ENCODE results near the gene EPHA8.

The EPHA8 gene

DNA sequence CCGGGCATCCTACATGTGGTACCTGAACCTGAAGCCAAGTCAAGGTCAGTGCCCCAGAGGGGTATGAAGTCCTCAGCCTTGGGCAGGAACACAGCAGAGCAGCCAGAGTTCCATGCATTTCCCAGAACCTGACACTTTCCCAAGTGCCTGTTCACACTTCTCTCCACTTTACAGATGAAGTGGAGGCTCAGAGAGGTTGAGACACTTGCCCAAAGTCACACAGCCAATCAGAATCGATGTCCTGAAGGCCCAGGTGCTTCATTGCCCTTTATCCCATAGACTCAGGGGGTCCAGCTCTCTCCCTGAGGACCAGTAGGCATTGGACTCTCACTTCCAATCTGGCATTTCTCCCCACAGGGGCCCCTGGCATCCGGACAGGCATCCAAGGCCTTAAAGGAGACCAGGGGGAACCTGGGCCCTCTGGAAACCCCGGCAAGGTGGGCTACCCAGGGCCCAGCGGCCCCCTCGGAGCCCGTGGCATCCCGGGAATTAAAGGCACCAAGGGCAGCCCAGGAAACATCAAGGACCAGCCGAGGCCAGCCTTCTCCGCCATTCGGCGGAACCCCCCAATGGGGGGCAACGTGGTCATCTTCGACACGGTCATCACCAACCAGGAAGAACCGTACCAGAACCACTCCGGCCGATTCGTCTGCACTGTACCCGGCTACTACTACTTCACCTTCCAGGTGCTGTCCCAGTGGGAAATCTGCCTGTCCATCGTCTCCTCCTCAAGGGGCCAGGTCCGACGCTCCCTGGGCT is 75.4 kb downstream of the EPHA8 start:
- H3K4me3 ChIP-seq (ENCODE audit: low read depth, low read length), result no peak overlapping the region
- no peak for DNase-seq (ENCODE audit: low read depth)
- no peak for TF ChIP-seq POLR2A (IDR thresholded peaks at IDR 0.05; ENCODE audit: extremely low read depth, insufficient read length)
- TF ChIP-seq MYC (IDR thresholded peaks at IDR 0.05; ENCODE audit: low read depth, low read length), result no peak
- TF ChIP-seq, protein P1, sequence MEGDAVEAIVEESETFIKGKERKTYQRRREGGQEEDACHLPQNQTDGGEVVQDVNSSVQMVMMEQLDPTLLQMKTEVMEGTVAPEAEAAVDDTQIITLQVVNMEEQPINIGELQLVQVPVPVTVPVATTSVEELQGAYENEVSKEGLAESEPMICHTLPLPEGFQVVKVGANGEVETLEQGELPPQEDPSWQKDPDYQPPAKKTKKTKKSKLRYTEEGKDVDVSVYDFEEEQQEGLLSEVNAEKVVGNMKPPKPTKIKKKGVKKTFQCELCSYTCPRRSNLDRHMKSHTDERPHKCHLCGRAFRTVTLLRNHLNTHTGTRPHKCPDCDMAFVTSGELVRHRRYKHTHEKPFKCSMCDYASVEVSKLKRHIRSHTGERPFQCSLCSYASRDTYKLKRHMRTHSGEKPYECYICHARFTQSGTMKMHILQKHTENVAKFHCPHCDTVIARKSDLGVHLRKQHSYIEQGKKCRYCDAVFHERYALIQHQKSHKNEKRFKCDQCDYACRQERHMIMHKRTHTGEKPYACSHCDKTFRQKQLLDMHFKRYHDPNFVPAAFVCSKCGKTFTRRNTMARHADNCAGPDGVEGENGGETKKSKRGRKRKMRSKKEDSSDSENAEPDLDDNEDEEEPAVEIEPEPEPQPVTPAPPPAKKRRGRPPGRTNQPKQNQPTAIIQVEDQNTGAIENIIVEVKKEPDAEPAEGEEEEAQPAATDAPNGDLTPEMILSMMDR (IDR thresholded peaks at IDR 0.05; ENCODE audit: low read depth, low read length), result no peak
- TF ChIP-seq, protein P2, sequence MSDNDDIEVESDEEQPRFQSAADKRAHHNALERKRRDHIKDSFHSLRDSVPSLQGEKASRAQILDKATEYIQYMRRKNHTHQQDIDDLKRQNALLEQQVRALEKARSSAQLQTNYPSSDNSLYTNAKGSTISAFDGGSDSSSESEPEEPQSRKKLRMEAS (IDR thresholded peaks at IDR 0.05; ENCODE audit: low read depth, low read length), result no peak

DNA sequence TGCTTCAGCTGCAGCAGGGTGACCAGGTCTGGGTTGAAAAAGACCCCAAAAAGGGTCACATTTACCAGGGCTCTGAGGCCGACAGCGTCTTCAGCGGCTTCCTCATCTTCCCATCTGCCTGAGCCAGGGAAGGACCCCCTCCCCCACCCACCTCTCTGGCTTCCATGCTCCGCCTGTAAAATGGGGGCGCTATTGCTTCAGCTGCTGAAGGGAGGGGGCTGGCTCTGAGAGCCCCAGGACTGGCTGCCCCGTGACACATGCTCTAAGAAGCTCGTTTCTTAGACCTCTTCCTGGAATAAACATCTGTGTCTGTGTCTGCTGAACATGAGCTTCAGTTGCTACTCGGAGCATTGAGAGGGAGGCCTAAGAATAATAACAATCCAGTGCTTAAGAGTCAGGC is 76.0 kb downstream of the EPHA8 start:
- no peak overlapping the region for H3K4me3 ChIP-seq (ENCODE audit: low read depth, low read length)
- DNase-seq (ENCODE audit: low read depth), result peak; percentile 53
- TF ChIP-seq MYC (IDR thresholded peaks at IDR 0.05; ENCODE audit: low read depth, low read length) (no peak), POLR2A (IDR thresholded peaks at IDR 0.05; ENCODE audit: extremely low read depth, insufficient read length) (no peak)
- TF ChIP-seq, protein P1 (IDR thresholded peaks at IDR 0.05; ENCODE audit: low read depth, low read length), result no peak
- TF ChIP-seq, protein P2 (IDR thresholded peaks at IDR 0.05; ENCODE audit: low read depth, low read length), result no peak

DNA sequence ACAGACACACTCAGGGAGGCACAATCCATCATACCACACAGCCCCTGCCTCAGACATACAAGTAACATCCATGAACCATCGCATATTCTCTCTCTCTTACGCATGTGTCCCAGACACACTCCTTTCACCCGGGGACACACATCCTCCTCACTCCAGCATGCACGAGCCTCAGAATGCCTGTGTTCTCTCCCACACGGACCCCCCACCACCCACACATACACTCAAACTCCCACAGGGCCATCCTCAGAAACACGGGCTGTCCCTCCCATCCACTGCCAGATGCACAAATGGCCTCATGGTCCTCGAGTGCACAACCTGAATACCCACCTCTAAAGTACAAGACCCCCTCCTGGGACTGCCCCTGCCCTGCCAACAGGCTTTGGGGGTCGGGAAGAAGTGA is 78.0 kb downstream of the EPHA8 start:
- TF ChIP-seq POLR2A (IDR thresholded peaks at IDR 0.05; ENCODE audit: extremely low read depth, insufficient read length) (no peak), MYC (IDR thresholded peaks at IDR 0.05; ENCODE audit: low read depth, low read length) (no peak)
- TF ChIP-seq, protein P2 (IDR thresholded peaks at IDR 0.05; ENCODE audit: low read depth, low read length), result no peak
- TF ChIP-seq, protein P1 (IDR thresholded peaks at IDR 0.05; ENCODE audit: low read depth, low read length), result no peak
- no peak for DNase-seq (ENCODE audit: low read depth)
- H3K4me3 ChIP-seq (ENCODE audit: low read depth, low read length), result no peak overlapping the region

DNA sequence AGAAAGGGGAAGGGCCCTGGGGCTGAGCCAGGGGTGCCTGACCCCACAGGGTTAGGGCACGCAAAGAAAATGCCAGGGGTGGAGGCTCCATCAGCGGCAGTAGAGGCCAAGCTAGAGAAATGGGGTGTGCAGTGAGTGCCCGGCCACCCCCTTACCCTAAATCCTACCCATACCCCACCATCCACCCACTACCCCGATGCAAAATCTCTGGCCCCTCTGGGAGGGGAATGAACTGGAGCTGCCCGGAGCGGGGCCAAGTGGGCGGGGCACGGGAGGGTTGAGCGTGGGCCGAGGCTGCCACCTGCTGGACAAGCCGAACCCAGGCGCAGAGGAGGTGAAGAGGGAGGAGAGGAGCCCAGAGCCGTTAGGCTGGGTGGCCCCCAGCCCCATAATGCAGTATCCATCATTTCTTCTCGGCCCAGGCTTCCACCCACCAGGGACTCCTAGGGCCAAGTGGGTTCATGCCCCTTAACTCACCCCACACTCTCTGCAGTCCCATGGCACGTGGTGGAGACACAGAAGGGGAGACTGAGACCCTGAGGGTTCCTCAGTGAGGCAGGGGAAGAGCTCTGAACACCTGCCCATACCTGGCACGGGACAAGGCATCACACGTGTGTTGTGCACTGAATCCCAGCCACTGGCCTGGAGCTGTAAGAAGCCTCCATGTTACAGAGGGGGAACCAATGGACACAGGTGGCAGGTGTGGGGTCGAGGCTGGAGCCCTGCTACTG is 78.8 kb downstream of the EPHA8 start:
- TF ChIP-seq, protein P1 (IDR thresholded peaks at IDR 0.05; ENCODE audit: low read depth, low read length), result peak; percentile 64
- TF ChIP-seq MYC (IDR thresholded peaks at IDR 0.05; ENCODE audit: low read depth, low read length) (0 out of 2 replicates have a peak, but pooled peaks have one; percentile 21), POLR2A (IDR thresholded peaks at IDR 0.05; ENCODE audit: extremely low read depth, insufficient read length) (no peak)
- TF ChIP-seq, protein P2 (IDR thresholded peaks at IDR 0.05; ENCODE audit: low read depth, low read length), result 0 out of 2 replicates have a peak, but pooled peaks have one; percentile 21
- H3K4me3 ChIP-seq (ENCODE audit: low read depth, low read length), result no peak overlapping the region
- peak; percentile 62 for DNase-seq (ENCODE audit: low read depth)

DNA sequence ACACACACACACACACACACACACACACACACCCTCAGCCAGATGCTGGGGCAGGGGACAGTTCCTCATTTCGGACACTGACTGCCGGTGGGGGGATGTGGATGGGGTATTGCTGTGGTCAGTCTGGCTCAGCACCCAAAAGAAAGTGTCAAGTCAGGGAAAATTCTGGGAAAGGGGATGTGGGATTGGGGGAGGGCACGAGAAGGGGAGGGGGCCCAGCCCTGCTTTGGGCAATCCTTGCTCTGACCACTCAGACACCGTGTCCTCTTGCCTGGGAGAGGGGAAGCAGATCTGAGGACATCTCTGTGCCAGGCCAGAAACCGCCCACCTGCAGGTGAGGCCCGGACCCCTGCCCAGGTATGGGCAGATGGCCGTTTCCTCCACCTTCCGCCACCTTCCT is 80.1 kb downstream of the EPHA8 start, which contains the start of gene C1QC:
C1QC (plus strand) TSS at position 253 of the 400 bp plus-strand sequence. CDS start 391 bp downstream, outside the sequence.
- H3K4me3 ChIP-seq (ENCODE audit: low read depth, low read length), result no peak within 1 kb of the TSS
- TF ChIP-seq MYC (IDR thresholded peaks at IDR 0.05; ENCODE audit: low read depth, low read length), result no peak
- TF ChIP-seq, protein P2 (IDR thresholded peaks at IDR 0.05; ENCODE audit: low read depth, low read length), result no peak
- TF ChIP-seq, protein P1 (IDR thresholded peaks at IDR 0.05; ENCODE audit: low read depth, low read length), result no peak
- TF ChIP-seq POLR2A (IDR thresholded peaks at IDR 0.05; ENCODE audit: extremely low read depth, insufficient read length), result no peak
- no peak for DNase-seq (ENCODE audit: low read depth)

Measured in NB4 (cell line).